Parathyroid adenoma (tissue), 2 donors: ENCODE measurements around the gene MYO5C.

Experiments used
- H2AFZ ChIP-seq: fragments of 300-600 bp; sonication (generic); one replicate; pipeline ENCODE4 v1.7.0; 2017; ENCODE audit warnings: antibody characterized with exemption, mild to moderate bottlenecking
- H3K27ac ChIP-seq: fragments of 300-600 bp; sonication (generic); one replicate; pipeline ENCODE4 v1.7.0; 2017
- H3K27me3 ChIP-seq: fragments of 300-600 bp; sonication (generic); one replicate; pipeline ENCODE4 v1.7.0; 2017; ENCODE audit warnings: low read length; ENCODE audit not compliant: control insufficient read depth, insufficient read depth
- H3K36me3 ChIP-seq: fragments of 300-600 bp; sonication (generic); one replicate; pipeline ENCODE4 v1.7.0; 2017; ENCODE audit warnings: low read length; ENCODE audit not compliant: control insufficient read depth, insufficient read depth
- H3K4me1 ChIP-seq: fragments of 300-600 bp; sonication (generic); one replicate; pipeline ENCODE4 v1.7.0; 2017; ENCODE audit warnings: control low read depth
- H3K4me2 ChIP-seq: fragments of 300-600 bp; sonication (generic); one replicate; pipeline ENCODE4 v1.7.0; 2017; ENCODE audit warnings: low read length
- H3K4me3 ChIP-seq: fragments of 300-600 bp; sonication (generic); one replicate; pipeline ENCODE4 v1.7.0; 2017; ENCODE audit warnings: low read depth, low read length
- H3K79me2 ChIP-seq: fragments of 300-600 bp; sonication (generic); one replicate; pipeline ENCODE4 v1.7.0; 2017; ENCODE audit warnings: control low read depth
- H3K9ac ChIP-seq: fragments of 300-600 bp; sonication (generic); one replicate; pipeline ENCODE4 v1.7.0; 2017; ENCODE audit warnings: mild to moderate bottlenecking
- H3K9me3 ChIP-seq: fragments of 300-600 bp; sonication (generic); one replicate; pipeline ENCODE4 v1.7.0; 2017; ENCODE audit warnings: low read length; ENCODE audit not compliant: control insufficient read depth
- CTCF ChIP-seq: fragments of 300-600 bp; sonication (generic); IDR thresholded peaks from one replicate; pipeline ENCODE4 v1.7.0; 2017; ENCODE audit warnings: antibody characterized with exemption, mild to moderate bottlenecking
- donor health status: primary hyperparathyroidism.

Gene MYO5C

GRCh38 chr15:52284164-52284563 lies 11.4 kb downstream of the MYO5C start:
- Histone ChIP-seq H3K79me2 (peaks cover 8% of the 10 kb centered on the region), H3K27ac (no peak overlapping the region), H3K9ac (no peak overlapping the region), H3K27me3 (no peaks in the 10 kb centered on the region), H3K4me3 (no peak overlapping the region), H3K36me3 (no peaks in the 10 kb centered on the region), H3K9me3 (no peaks in the 10 kb centered on the region), H3K4me1 (peaks cover 2% of the 10 kb centered on the region), H2AFZ (no peak overlapping the region), H3K4me2 (no peak overlapping the region)
- TF ChIP-seq CTCF: no peak

GRCh38 chr15:52283281-52283680 lies 12.3 kb downstream of the MYO5C start:
- H3K79me2 ChIP-seq: peaks cover 8% of the 10 kb centered on the region
- no peak overlapping the region for H3K9ac ChIP-seq
- H3K27me3 ChIP-seq: no peaks in the 10 kb centered on the region
- TF ChIP-seq CTCF: no peak
- no peak overlapping the region for H3K27ac ChIP-seq
- no peak overlapping the region for H3K4me2 ChIP-seq
- no peak overlapping the region for H2AFZ ChIP-seq
- H3K9me3 ChIP-seq: no peaks in the 10 kb centered on the region
- no peaks in the 10 kb centered on the region for H3K36me3 ChIP-seq
- H3K4me3 ChIP-seq: no peak overlapping the region
- H3K4me1 ChIP-seq: peaks cover 2% of the 10 kb centered on the region

GRCh38 chr15:52282418-52282817 lies 13.2 kb downstream of the MYO5C start:
- no peak overlapping the region for H3K9ac ChIP-seq
- no peak overlapping the region for H2AFZ ChIP-seq
- no peaks in the 10 kb centered on the region for H3K9me3 ChIP-seq
- peaks cover 8% of the 10 kb centered on the region for H3K79me2 ChIP-seq
- no peaks in the 10 kb centered on the region for H3K36me3 ChIP-seq
- no peak for TF ChIP-seq CTCF
- H3K4me2 ChIP-seq: no peak overlapping the region
- no peak overlapping the region for H3K27ac ChIP-seq
- peaks cover 2% of the 10 kb centered on the region for H3K4me1 ChIP-seq
- no peaks in the 10 kb centered on the region for H3K27me3 ChIP-seq
- H3K4me3 ChIP-seq: no peak overlapping the region

- no peak overlapping the region for H3K4me2 ChIP-seq
- H3K4me1 ChIP-seq: peaks cover 2% of the 10 kb centered on the region
- TF ChIP-seq CTCF: no peak
- H3K9me3 ChIP-seq: no peaks in the 10 kb centered on the region
- no peak overlapping the region for H3K27ac ChIP-seq
- no peaks in the 10 kb centered on the region for H3K27me3 ChIP-seq
- no peak overlapping the region for H3K4me3 ChIP-seq
- H3K79me2 ChIP-seq: peaks cover 8% of the 10 kb centered on the region
- no peaks in the 10 kb centered on the region for H3K36me3 ChIP-seq
- no peak overlapping the region for H3K9ac ChIP-seq
- H2AFZ ChIP-seq: no peak overlapping the region
Observed at GRCh38 chr15:52281085-52282035, 14.2 kb downstream of the MYO5C start.
